Activated CD4-positive, alpha-beta T cell treated with anti-CD3 and anti-CD28 coated beads for 36 hours (primary cell): ENCODE data around the gene PTPRT. TPM values are rescaled to one million over a fixed set of nuclear protein-coding genes. Genes with fewer than 3 reads are reported as not detected.

ENCODE experiments used
- ATAC-seq: fragments of 200-7000 bp; cut with Tn5 transposase; one replicate; pipeline ENCODE4 v1.10.0; 2021; ENCODE audit warnings: mild to moderate bottlenecking, moderate library complexity
- CTCF ChIA-PET: fragments of 350-600 bp; sonication (Branson Sonifier 250); formaldehyde crosslinking; loops from one replicate; lab custom pipeline; 2021; ENCODE audit warnings: antibody characterized with exemption; lab: Charles Lee
- POLR2A ChIA-PET: fragments of 350-600 bp; sonication (Branson Sonifier 250); formaldehyde crosslinking; loops from one replicate; lab custom pipeline; 2021; ENCODE audit warnings: antibody characterized with exemption, inconsistent platforms; lab: Charles Lee
- DNase-seq: peaks from one replicate; pipeline ENCODE4 v3.0.0-alpha.2; 2020
- H3K27ac Mint-ChIP-seq: one replicate; pipeline ENCODE4 v1.8.0; 2021; ENCODE audit warnings: mixed read lengths
- H3K27me3 Mint-ChIP-seq: one replicate; pipeline ENCODE4 v1.8.0; 2021; ENCODE audit warnings: mixed read lengths
- H3K36me3 Mint-ChIP-seq: one replicate; pipeline ENCODE4 v1.8.0; 2021; ENCODE audit warnings: low read depth, mixed read lengths
- H3K4me1 Mint-ChIP-seq: one replicate; pipeline ENCODE4 v1.8.0; 2021; ENCODE audit warnings: mixed read lengths
- H3K4me3 Mint-ChIP-seq: one replicate; pipeline ENCODE4 v1.8.0; 2021; ENCODE audit warnings: mild to moderate bottlenecking, moderate library complexity, mixed read lengths
- H3K9me3 Mint-ChIP-seq: one replicate; pipeline ENCODE4 v1.8.0; 2021; ENCODE audit warnings: low read depth, mixed read lengths
- intact Hi-C, 2 experiments: fragments of 100-400 bp; cut with DNase I in 1 of 2; cut with micrococcal nuclease in 1 of 2; formaldehyde crosslinking; loops; one replicate each; pipeline versions ENCODE4 v1.14.2 to v1.15.1; 2022 to 2024; cut with DNase I, micrococcal nuclease
- total RNA-seq, 2 experiments: library from RNA; stranded (reverse); gene quantifications; one replicate each; pipeline ENCODE4 v1.2.3, GENCODE V29; 2021

PTPRT gene
- total RNA-seq, 2 experiments from 2014 or later: not detected

- intact Hi-C loops: no loop called here
- no peaks in the 10 kb centered on the region for H3K9me3 Mint-ChIP-seq
These were observed 706.9 kb downstream of the PTPRT start for GRCh38 chr20:42482808-42483207.

GRCh38 chr20:42475773-42476172, 713.9 kb downstream of the PTPRT start:
- no peaks in the 10 kb centered on the region for H3K27me3 Mint-ChIP-seq
- H3K9me3 Mint-ChIP-seq: no peaks in the 10 kb centered on the region
- H3K36me3 Mint-ChIP-seq: no peaks in the 10 kb centered on the region
- H3K4me1 Mint-ChIP-seq: no peaks in the 10 kb centered on the region
- no peak overlapping the region for H3K27ac Mint-ChIP-seq
- intact Hi-C loops: no loop called here
- H3K4me3 Mint-ChIP-seq: no peak overlapping the region
- ChIA-PET CTCF (no interaction called here), POLR2A (no interaction called here)
- no peak for ATAC-seq
- DNase-seq: no peak

More at GRCh38 chr20:42482808-42483207, 706.9 kb downstream of the PTPRT start:
- Mint-ChIP-seq H3K4me1 (no peaks in the 10 kb centered on the region), H3K27ac (no peak overlapping the region), H3K4me3 (no peak overlapping the region), H3K36me3 (no peaks in the 10 kb centered on the region), H3K27me3 (no peaks in the 10 kb centered on the region)
- CTCF ChIA-PET: no interaction called here
- DNase-seq: no peak
- ATAC-seq: no peak
- POLR2A ChIA-PET: no interaction called here

- no peaks in the 10 kb centered on the region for H3K4me1 Mint-ChIP-seq
- ATAC-seq (no peak), DNase-seq (no peak)
- intact Hi-C loops: no loop called here
- no peaks in the 10 kb centered on the region for H3K27me3 Mint-ChIP-seq
- no peaks in the 10 kb centered on the region for H3K36me3 Mint-ChIP-seq
- no peak overlapping the region for H3K4me3 Mint-ChIP-seq
- ChIA-PET POLR2A (no interaction called here), CTCF (no interaction called here)
- H3K27ac Mint-ChIP-seq: no peak overlapping the region
- H3K9me3 Mint-ChIP-seq: no peaks in the 10 kb centered on the region
These were observed 715.1 kb downstream of the PTPRT start for GRCh38 chr20:42474646-42475045.

DNA sequence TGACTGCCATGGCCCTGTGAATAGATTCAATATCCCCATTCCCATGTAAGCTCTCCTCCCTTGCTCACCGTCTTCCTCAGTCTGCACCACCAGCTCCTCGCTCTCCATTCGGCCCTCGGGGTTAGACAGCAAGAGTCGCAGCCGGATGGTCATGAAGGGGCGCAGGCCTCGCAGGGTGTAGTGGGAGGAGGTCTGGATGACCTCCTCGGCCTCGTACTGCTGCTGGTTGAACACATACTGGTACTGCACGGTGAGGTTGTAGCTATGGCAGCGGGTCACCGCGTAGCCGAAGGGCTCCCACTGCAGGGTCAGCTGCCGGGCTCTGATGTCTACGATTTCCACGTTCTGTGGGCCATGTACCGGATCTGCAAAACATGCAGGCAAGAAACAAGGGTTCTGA, 717.5 kb downstream of the PTPRT start:
- intact Hi-C loops: no loop called here
- H3K27me3 Mint-ChIP-seq: no peaks in the 10 kb centered on the region
- H3K27ac Mint-ChIP-seq: no peak overlapping the region
- ChIA-PET POLR2A (no interaction called here), CTCF (no interaction called here)
- H3K9me3 Mint-ChIP-seq: no peaks in the 10 kb centered on the region
- H3K4me3 Mint-ChIP-seq: no peak overlapping the region
- DNase-seq (no peak), ATAC-seq (no peak)
- H3K36me3 Mint-ChIP-seq: no peaks in the 10 kb centered on the region
- H3K4me1 Mint-ChIP-seq: no peaks in the 10 kb centered on the region

GRCh38 chr20:42461965-42462593, 727.6 kb downstream of the PTPRT start:
- intact Hi-C loops: no loop called here
- Mint-ChIP-seq H3K4me1 (no peaks in the 10 kb centered on the region), H3K27ac (no peak overlapping the region), H3K4me3 (no peak overlapping the region), H3K36me3 (no peaks in the 10 kb centered on the region), H3K9me3 (peaks cover 3% of the 10 kb centered on the region), H3K27me3 (peaks cover 5% of the 10 kb centered on the region)
- no peak for ATAC-seq
- ChIA-PET CTCF (interaction anchor here (1.1 kb wide), 1 partner anchor 9 kb away, joined by 3 read pairs; no protein-coding TSS in a partner anchor), POLR2A (no interaction called here)
- DNase-seq: no peak

- Mint-ChIP-seq H3K27ac (no peak overlapping the region), H3K36me3 (no peaks in the 10 kb centered on the region), H3K27me3 (peaks cover 5% of the 10 kb centered on the region), H3K4me3 (no peak overlapping the region), H3K4me1 (no peaks in the 10 kb centered on the region), H3K9me3 (peaks cover 3% of the 10 kb centered on the region)
- CTCF ChIA-PET: no interaction called here
- DNase-seq: no peak
- ATAC-seq: no peak
- POLR2A ChIA-PET: no interaction called here
- intact Hi-C loops: no loop called here
These were observed 728.4 kb downstream of the PTPRT start for GRCh38 chr20:42461291-42461690.

DNA sequence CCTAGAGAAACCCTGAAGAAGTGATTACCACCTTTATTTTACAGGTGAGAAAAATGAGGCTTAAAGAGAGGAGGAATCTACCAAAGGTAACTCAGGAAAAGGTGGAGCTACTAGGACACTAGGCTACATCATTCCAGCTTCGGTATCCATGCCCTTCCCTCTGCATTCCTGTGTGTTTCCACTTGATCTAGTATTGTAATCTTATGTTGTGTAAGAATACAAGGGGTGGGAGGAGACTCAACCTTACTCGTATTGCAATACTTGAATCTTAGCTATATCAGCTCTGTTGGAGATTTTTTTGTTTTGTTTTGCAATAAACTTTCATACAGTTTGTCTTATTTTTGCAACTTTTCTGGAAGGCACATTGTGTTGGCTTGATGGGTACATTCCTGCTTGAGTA, 742.4 kb downstream of the PTPRT start:
- no peak overlapping the region for H3K27ac Mint-ChIP-seq
- H3K4me1 Mint-ChIP-seq: no peaks in the 10 kb centered on the region
- H3K36me3 Mint-ChIP-seq: no peaks in the 10 kb centered on the region
- intact Hi-C loops: no loop called here
- ATAC-seq: no peak
- H3K4me3 Mint-ChIP-seq: no peak overlapping the region
- H3K9me3 Mint-ChIP-seq: no peaks in the 10 kb centered on the region
- no peak for DNase-seq
- no peaks in the 10 kb centered on the region for H3K27me3 Mint-ChIP-seq
- CTCF ChIA-PET: no interaction called here
- POLR2A ChIA-PET: no interaction called here

- ATAC-seq: no peak
- Mint-ChIP-seq H3K9me3 (no peaks in the 10 kb centered on the region), H3K27ac (no peak overlapping the region), H3K4me1 (no peaks in the 10 kb centered on the region), H3K4me3 (no peak overlapping the region), H3K27me3 (no peaks in the 10 kb centered on the region), H3K36me3 (no peaks in the 10 kb centered on the region)
- no peak for DNase-seq
- intact Hi-C loops: no loop called here
- CTCF ChIA-PET: no interaction called here
- POLR2A ChIA-PET: no interaction called here
These were observed 744.9 kb downstream of the PTPRT start for GRCh38 chr20:42444799-42445198.

DNA sequence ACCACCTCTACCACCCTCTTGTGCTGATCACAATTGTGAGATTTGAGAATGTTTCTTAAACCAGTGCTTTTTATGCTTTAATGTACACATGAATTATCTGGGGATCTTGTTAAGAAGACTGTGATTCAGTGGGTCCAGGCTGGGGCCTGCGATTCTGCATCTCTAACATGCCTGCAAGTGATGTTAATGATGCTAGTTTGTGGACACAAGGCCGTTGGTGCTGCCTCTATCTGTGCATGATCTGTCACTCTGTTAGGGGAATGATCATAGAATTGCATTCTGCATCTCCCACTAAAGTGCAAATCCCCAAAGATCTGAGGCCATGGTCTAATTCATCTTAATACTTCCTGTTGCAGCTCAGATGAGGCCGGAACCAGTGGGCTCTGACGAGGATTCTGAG, 746.5 kb downstream of the PTPRT start:
- Mint-ChIP-seq H3K27ac (no peak overlapping the region), H3K36me3 (no peaks in the 10 kb centered on the region), H3K27me3 (no peaks in the 10 kb centered on the region), H3K4me1 (no peaks in the 10 kb centered on the region), H3K9me3 (no peaks in the 10 kb centered on the region), H3K4me3 (no peak overlapping the region)
- CTCF ChIA-PET: no interaction called here
- intact Hi-C loops: no loop called here
- POLR2A ChIA-PET: no interaction called here
- ATAC-seq (no peak), DNase-seq (no peak)

DNA sequence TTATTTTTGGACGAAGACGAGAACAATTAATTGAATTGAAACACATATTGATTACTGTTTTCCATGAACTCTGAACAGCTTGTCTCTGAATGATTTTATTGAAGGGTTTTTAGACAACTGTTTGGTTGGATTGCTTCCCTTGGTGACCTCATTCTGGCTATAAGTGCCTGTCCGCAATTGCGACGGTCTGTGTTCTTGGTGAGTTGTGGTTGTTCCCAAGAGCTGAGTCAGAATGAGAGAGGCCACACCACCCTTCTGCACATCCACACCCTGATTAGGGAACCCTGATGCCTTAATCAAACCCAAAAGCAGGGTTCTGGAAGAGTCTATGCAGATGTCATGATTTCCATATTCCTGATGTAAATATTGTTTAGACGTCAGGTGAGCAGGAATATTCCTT, 747.0 kb downstream of the PTPRT start:
- Mint-ChIP-seq H3K4me1 (no peaks in the 10 kb centered on the region), H3K9me3 (no peaks in the 10 kb centered on the region), H3K27ac (no peak overlapping the region), H3K4me3 (no peak overlapping the region), H3K36me3 (no peaks in the 10 kb centered on the region), H3K27me3 (no peaks in the 10 kb centered on the region)
- POLR2A ChIA-PET: no interaction called here
- DNase-seq: no peak
- ATAC-seq: no peak
- CTCF ChIA-PET: no interaction called here
- intact Hi-C loops: no loop called here

- no peaks in the 10 kb centered on the region for H3K4me1 Mint-ChIP-seq
- H3K27me3 Mint-ChIP-seq: no peaks in the 10 kb centered on the region
- ChIA-PET CTCF (no interaction called here), POLR2A (no interaction called here)
- ATAC-seq: no peak
- intact Hi-C loops: no loop called here
- H3K4me3 Mint-ChIP-seq: no peak overlapping the region
- no peak for DNase-seq
- no peak overlapping the region for H3K27ac Mint-ChIP-seq
- no peaks in the 10 kb centered on the region for H3K9me3 Mint-ChIP-seq
- H3K36me3 Mint-ChIP-seq: no peaks in the 10 kb centered on the region
These were observed 747.8 kb downstream of the PTPRT start for GRCh38 chr20:42441864-42442331.

- intact Hi-C loops: no loop called here
- H3K4me3 Mint-ChIP-seq: no peak overlapping the region
These were observed 748.4 kb downstream of the PTPRT start for GRCh38 chr20:42441196-42441863.

More at GRCh38 chr20:42441196-42441863, 748.4 kb downstream of the PTPRT start:
- DNase-seq (no peak), ATAC-seq (no peak)
- H3K4me1 Mint-ChIP-seq: no peaks in the 10 kb centered on the region
- H3K9me3 Mint-ChIP-seq: no peaks in the 10 kb centered on the region
- POLR2A ChIA-PET: no interaction called here
- H3K27me3 Mint-ChIP-seq: no peaks in the 10 kb centered on the region
- H3K27ac Mint-ChIP-seq: no peak overlapping the region
- H3K36me3 Mint-ChIP-seq: no peaks in the 10 kb centered on the region
- CTCF ChIA-PET: no interaction called here
